HCT116 (cell line): ENCODE results near the gene DIDO1.

Experiments used
- CTCF ChIP-seq, 3 experiments: fragments of 200-600 bp in 1 of 3; sonication (generic) in 1 of 3; IDR thresholded peaks in 2 of 3; conservative IDR thresholded peaks in 1 of 3; 2 replicates each; pipeline ENCODE4 v1.5.1; 2012 to 2017; ENCODE audit warnings: low read depth in 2 of 3, low read length in 2 of 3, antibody characterized with exemption in 1 of 3, borderline replicate concordance in 1 of 3, control low read depth in 1 of 3, mild to moderate bottlenecking in 1 of 3, mixed read lengths in 1 of 3, mixed run types in 1 of 3, moderate library complexity in 1 of 3; ENCODE audit not compliant: insufficient read depth in 1 of 3
- EZH2 ChIP-seq: fragments of 200-600 bp; sonication (generic); IDR thresholded peaks from 2 replicates; pipeline ENCODE4 v1.6.1; 2017; ENCODE audit warnings: antibody characterized with exemption, mixed run types
- MAX ChIP-seq: IDR thresholded peaks from 2 replicates; pipeline ENCODE4 v1.6.1; 2012

DNA sequence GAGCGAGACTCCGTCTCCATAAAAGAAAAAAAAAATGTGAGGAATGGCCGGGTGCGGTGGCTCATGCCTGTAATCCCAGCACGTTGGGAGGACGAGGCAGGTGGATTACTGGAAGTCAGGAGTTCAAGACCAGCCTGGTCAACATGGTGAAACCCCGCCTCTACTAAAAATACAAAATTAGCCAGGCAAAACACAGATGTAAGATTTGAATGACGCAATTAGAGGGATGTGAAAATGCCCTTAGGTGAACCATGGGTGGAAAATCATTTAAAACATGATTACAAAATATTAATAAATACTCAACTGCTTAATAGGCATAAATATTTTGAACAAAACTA, 88.5 kb downstream of the DIDO1 start:
- TF ChIP-seq EZH2 = no peak
- no peak for TF ChIP-seq CTCF (IDR thresholded peaks at IDR 0.05 in 2 of 3, conservative IDR thresholded peaks at IDR 0.05 in 1 of 3; ENCODE audit: borderline replicate concordance in 1 of 3, insufficient read depth in 1 of 3, low read depth in 2 of 3, low read length in 2 of 3)
- no peak for TF ChIP-seq MAX
